Endothelial cell of umbilical vein (primary cell): ENCODE measurements around the gene GREB1.

Experiments used
- CTCF ChIP-seq, 2 donors: IDR thresholded peaks; 1 replicate in 1 of 2; 2 replicates in 1 of 2; pipeline ENCODE4 v1.5.1; 2011; ENCODE audit warnings: low read length in 2 of 2, mild to moderate bottlenecking in 2 of 2, moderate library complexity in 2 of 2, control low read depth in 1 of 2, inconsistent platforms in 1 of 2, low read depth in 1 of 2; ENCODE audit not compliant: insufficient read depth in 1 of 2; ENCODE audit errors: extremely low read depth in 1 of 2
- FOS ChIP-seq: IDR thresholded peaks from 2 replicates; pipeline ENCODE4 v1.6.1; 2011; ENCODE audit warnings: mild to moderate bottlenecking, low read length, moderate library complexity, borderline replicate concordance; ENCODE audit not compliant: insufficient read depth
- JUN ChIP-seq: IDR thresholded peaks from 2 replicates; pipeline ENCODE4 v1.6.1; 2011; ENCODE audit warnings: borderline replicate concordance, low read depth; ENCODE audit not compliant: insufficient read length, insufficient read depth
- MAX ChIP-seq: IDR thresholded peaks from 2 replicates; pipeline ENCODE4 v1.6.1; 2011; ENCODE audit not compliant: insufficient read depth, insufficient read length
- POLR2A ChIP-seq: IDR thresholded peaks from 2 replicates; pipeline ENCODE4 v1.6.1; 2012; ENCODE audit warnings: low read depth, mild to moderate bottlenecking, control low read depth, low read length

GRCh38 chr2:11617984-11618707 is 84.3 kb downstream of the GREB1 start:
- TF ChIP-seq MAX (no peak), CTCF (IDR thresholded peaks at IDR 0.05; ENCODE audit: extremely low read depth in 1 of 2, insufficient read depth in 1 of 2, low read depth in 1 of 2, low read length in 2 of 2) (no peak), POLR2A (no peak), FOS (no peak), JUN (no peak)
